HFFc6 (cell line): ENCODE measurements around the gene EXOC3. TPM values are rescaled to one million over a fixed set of nuclear protein-coding genes. Genes with fewer than 3 reads are reported as not detected.

Source experiments
- DNase-seq: peaks from one replicate; pipeline ENCODE4 v3.0.0-alpha.2; 2018
- H3K27ac Mint-ChIP-seq: 2 replicates; pipeline ENCODE4 v1.8.0; 2020; ENCODE audit warnings: mild to moderate bottlenecking, mixed read lengths
- H3K27me3 Mint-ChIP-seq: 2 replicates; pipeline ENCODE4 v1.8.0; 2021; ENCODE audit warnings: mild to moderate bottlenecking, moderate library complexity, mixed read lengths; ENCODE audit not compliant: insufficient read depth
- H3K36me3 Mint-ChIP-seq: 2 replicates; pipeline ENCODE4 v1.8.0; 2021; ENCODE audit warnings: low read depth, mixed read lengths
- H3K4me1 Mint-ChIP-seq: 2 replicates; pipeline ENCODE4 v1.8.0; 2020; ENCODE audit warnings: low read depth, mixed read lengths
- H3K4me3 Mint-ChIP-seq: 2 replicates; pipeline ENCODE4 v1.8.0; 2020; ENCODE audit warnings: mild to moderate bottlenecking, moderate library complexity, mixed read lengths
- H3K9me3 Mint-ChIP-seq: 2 replicates; pipeline ENCODE4 v1.8.0; 2020; ENCODE audit warnings: mild to moderate bottlenecking, mixed read lengths
- CTCF ChIP-seq: fragments of 200-600 bp; sonication (generic); IDR thresholded peaks from 2 replicates; pipeline ENCODE4 v1.5.0; 2021; ENCODE audit warnings: antibody characterized with exemption, mild to moderate bottlenecking
- total RNA-seq, 6 experiments: library from RNA; stranded (reverse); fragmentation: NEBNext Ultra II Directional; extraction: Animal tissue kit (Norgen Biotek cat#: 25700); gene quantifications; 2 replicates in 1 of 6; 3 replicates in 5 of 6; pipeline ENCODE4 v1.2.3, GENCODE V29; 2021

EXOC3 gene
- total RNA-seq, 6 experiments from 2014 or later = 46.8 to 54.1 (median 50.3) TPM

GRCh38 chr5:432928-433791 lies 9.8 kb upstream of the EXOC3 start:
- DNase-seq = no peak
- H3K27ac Mint-ChIP-seq = no peak overlapping the region
- no peak for TF ChIP-seq CTCF
- H3K4me3 Mint-ChIP-seq = no peak overlapping the region
- peaks cover 30% of the 10 kb centered on the region for H3K4me1 Mint-ChIP-seq
- H3K9me3 Mint-ChIP-seq = no peaks in the 10 kb centered on the region
- H3K27me3 Mint-ChIP-seq = peaks cover 22% of the 10 kb centered on the region
- H3K36me3 Mint-ChIP-seq = peaks cover 28% of the 10 kb centered on the region

- Mint-ChIP-seq H3K27ac (no peak overlapping the region), H3K27me3 (peaks cover 17% of the 10 kb centered on the region), H3K4me3 (no peak overlapping the region), H3K36me3 (peaks cover 24% of the 10 kb centered on the region), H3K9me3 (no peaks in the 10 kb centered on the region), H3K4me1 (peaks cover 28% of the 10 kb centered on the region)
- no peak for TF ChIP-seq CTCF
- no peak for DNase-seq
These were observed 9.1 kb upstream of the EXOC3 start for GRCh38 chr5:433836-434235.

GRCh38 chr5:434443-435146 lies 8.4 kb upstream of the EXOC3 start:
- Mint-ChIP-seq H3K4me3 (no peak overlapping the region), H3K27ac (no peak overlapping the region), H3K36me3 (peaks cover 22% of the 10 kb centered on the region), H3K4me1 (peaks cover 22% of the 10 kb centered on the region), H3K27me3 (peaks cover 13% of the 10 kb centered on the region), H3K9me3 (no peaks in the 10 kb centered on the region)
- DNase-seq = no peak
- no peak for TF ChIP-seq CTCF

- Mint-ChIP-seq H3K4me3 (no peak overlapping the region; the same call in 1 of the 2 replicates), H3K4me1 (peaks cover 15% of the 10 kb centered on the region), H3K27ac (no peak overlapping the region), H3K27me3 (peaks cover 12% of the 10 kb centered on the region), H3K36me3 (peaks cover 16% of the 10 kb centered on the region), H3K9me3 (no peaks in the 10 kb centered on the region)
- no peak for DNase-seq
- no peak for TF ChIP-seq CTCF
These were observed 7.7 kb upstream of the EXOC3 start for GRCh38 chr5:435156-435790.

- Mint-ChIP-seq H3K27ac (peak overlapping the region; percentile 25; the same call in 1 of the 2 replicates), H3K36me3 (peaks cover 16% of the 10 kb centered on the region), H3K4me1 (peaks cover 16% of the 10 kb centered on the region), H3K9me3 (no peaks in the 10 kb centered on the region), H3K4me3 (no peak overlapping the region; the same call in 1 of the 2 replicates), H3K27me3 (peaks cover 15% of the 10 kb centered on the region)
- DNase-seq = no peak
- TF ChIP-seq CTCF = peak; percentile 68
These were observed 6.9 kb upstream of the EXOC3 start for GRCh38 chr5:435961-436640.
